WTC11 (cell line): ENCODE results near the gene HOXD13.

Source experiments
- ELF4 ChIP-seq: sonication (generic); formaldehyde crosslinking; IDR thresholded peaks from 2 replicates; pipeline ENCODE4 v1.8.1; 2022; ENCODE audit warnings: low read depth, mild to moderate bottlenecking, moderate library complexity, missing genetic modification reagents
- FOXK1 ChIP-seq: sonication (generic); formaldehyde crosslinking; IDR thresholded peaks from 2 replicates; pipeline ENCODE4 v1.8.0; 2022; ENCODE audit warnings: mild to moderate bottlenecking, moderate library complexity, missing genetic modification reagents
- IRF2 ChIP-seq: sonication (generic); formaldehyde crosslinking; IDR thresholded peaks from 2 replicates; pipeline ENCODE4 v1.8.0; 2022; ENCODE audit warnings: low read depth, missing genetic modification reagents, borderline replicate concordance
- JUN ChIP-seq: sonication (generic); formaldehyde crosslinking; IDR thresholded peaks from 2 replicates; pipeline ENCODE4 v1.8.0; 2023; ENCODE audit warnings: mild to moderate bottlenecking, missing genetic modification reagents
- NR2C2 ChIP-seq: sonication (generic); formaldehyde crosslinking; IDR thresholded peaks from 2 replicates; pipeline ENCODE4 v1.8.0; 2022; ENCODE audit warnings: mild to moderate bottlenecking, missing genetic modification reagents
- ZNF121 ChIP-seq: sonication (generic); formaldehyde crosslinking; IDR thresholded peaks from 2 replicates; pipeline ENCODE4 v1.8.0; 2023; ENCODE audit warnings: missing genetic modification reagents
- ZNF138 ChIP-seq: sonication (generic); formaldehyde crosslinking; conservative IDR thresholded peaks from 2 replicates; pipeline ENCODE4 v1.8.1; 2022; ENCODE audit warnings: mild to moderate bottlenecking, moderate library complexity, missing genetic modification reagents
- TF ChIP-seq, protein P1 (sequence below): fragments of 200-600 bp; IDR thresholded peaks from 2 replicates; pipeline ENCODE4 v1.8.0; 2022; ENCODE audit warnings: antibody characterized with exemption
- TF ChIP-seq, protein P2 (sequence below): sonication (generic); formaldehyde crosslinking; IDR thresholded peaks from 2 replicates; pipeline ENCODE4 v1.8.0; 2022; ENCODE audit warnings: mild to moderate bottlenecking, missing genetic modification reagents

DNA sequence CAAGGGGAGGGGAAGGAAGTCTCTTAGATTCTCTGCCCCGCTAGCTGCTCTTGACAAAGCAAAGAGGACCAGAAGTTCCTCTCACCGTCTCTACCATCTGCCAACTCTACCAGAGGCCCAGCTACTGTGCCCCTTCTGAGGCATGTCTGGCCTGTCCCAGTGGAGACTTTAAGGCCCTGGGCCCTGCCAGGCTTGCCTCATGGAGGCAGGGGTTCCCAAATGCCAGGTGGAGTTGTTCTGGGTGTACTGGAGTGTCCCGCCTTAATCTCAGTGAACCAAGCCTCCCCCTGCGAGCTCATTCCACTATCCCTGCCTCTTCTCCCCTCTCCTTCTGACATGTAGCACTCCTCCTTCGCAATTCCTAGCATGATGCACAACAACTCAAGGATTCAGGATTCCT lies 9.3 kb downstream of the HOXD13 start:
- TF ChIP-seq, protein P1, sequence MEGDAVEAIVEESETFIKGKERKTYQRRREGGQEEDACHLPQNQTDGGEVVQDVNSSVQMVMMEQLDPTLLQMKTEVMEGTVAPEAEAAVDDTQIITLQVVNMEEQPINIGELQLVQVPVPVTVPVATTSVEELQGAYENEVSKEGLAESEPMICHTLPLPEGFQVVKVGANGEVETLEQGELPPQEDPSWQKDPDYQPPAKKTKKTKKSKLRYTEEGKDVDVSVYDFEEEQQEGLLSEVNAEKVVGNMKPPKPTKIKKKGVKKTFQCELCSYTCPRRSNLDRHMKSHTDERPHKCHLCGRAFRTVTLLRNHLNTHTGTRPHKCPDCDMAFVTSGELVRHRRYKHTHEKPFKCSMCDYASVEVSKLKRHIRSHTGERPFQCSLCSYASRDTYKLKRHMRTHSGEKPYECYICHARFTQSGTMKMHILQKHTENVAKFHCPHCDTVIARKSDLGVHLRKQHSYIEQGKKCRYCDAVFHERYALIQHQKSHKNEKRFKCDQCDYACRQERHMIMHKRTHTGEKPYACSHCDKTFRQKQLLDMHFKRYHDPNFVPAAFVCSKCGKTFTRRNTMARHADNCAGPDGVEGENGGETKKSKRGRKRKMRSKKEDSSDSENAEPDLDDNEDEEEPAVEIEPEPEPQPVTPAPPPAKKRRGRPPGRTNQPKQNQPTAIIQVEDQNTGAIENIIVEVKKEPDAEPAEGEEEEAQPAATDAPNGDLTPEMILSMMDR = no peak
- TF ChIP-seq IRF2 (CRISPR knock-in tag) (no peak), ZNF121 (CRISPR knock-in tag) (no peak), ZNF138 (CRISPR knock-in tag) (no peak), FOXK1 (CRISPR knock-in tag) (no peak), ELF4 (CRISPR knock-in tag) (no peak), NR2C2 (CRISPR knock-in tag) (no peak), JUN (CRISPR knock-in tag) (no peak)
- TF ChIP-seq, protein P2, sequence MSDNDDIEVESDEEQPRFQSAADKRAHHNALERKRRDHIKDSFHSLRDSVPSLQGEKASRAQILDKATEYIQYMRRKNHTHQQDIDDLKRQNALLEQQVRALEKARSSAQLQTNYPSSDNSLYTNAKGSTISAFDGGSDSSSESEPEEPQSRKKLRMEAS (CRISPR knock-in tag) = no peak
